T47D (cell line): ENCODE measurements around the gene SCARB2.

ENCODE experiments used
- DNase-seq, 2 experiments: peaks; one replicate each; pipeline versions ENCODE4 v3.0.0 to v3.0.0-alpha.2; 2011 to 2012; ENCODE audit warnings: low read depth in 1 of 2, low spot score in 1 of 2
- JUND ChIP-seq: IDR thresholded peaks from 2 replicates; pipeline ENCODE4 v1.6.1; 2012; ENCODE audit warnings: low read depth
- in situ Hi-C: cut with HindIII; loops from 2 replicates; pipeline ENCODE4 v1.10.0; 2016; ENCODE audit warnings: low sequenced_read_pairs, low pct_unique_long_range_greater_than_20kb

SCARB2 gene

GRCh38 chr4:76238701-76239100 lies 25.1 kb upstream of the SCARB2 start:
- TF ChIP-seq JUND = no peak
- in situ Hi-C loops = no loop called here
- no peak for DNase-seq

GRCh38 chr4:76238236-76238635 lies 24.6 kb upstream of the SCARB2 start:
- in situ Hi-C loops = no loop called here
- no peak for TF ChIP-seq JUND
- DNase-seq = no peak

GRCh38 chr4:76235915-76236314 lies 22.3 kb upstream of the SCARB2 start:
- TF ChIP-seq JUND = no peak
- DNase-seq = peak in 1 of 2 experiments; percentile 56
- in situ Hi-C loops = no loop called here

GRCh38 chr4:76235407-76235806 lies 21.8 kb upstream of the SCARB2 start:
- no peak for TF ChIP-seq JUND
- in situ Hi-C loops = no loop called here
- no peak for DNase-seq

- TF ChIP-seq JUND = no peak
- no peak for DNase-seq
- in situ Hi-C loops = no loop called here
Observed at GRCh38 chr4:76234679-76235044, 21.0 kb upstream of the SCARB2 start.

GRCh38 chr4:76233967-76234678 lies 20.5 kb upstream of the SCARB2 start:
- no peak for TF ChIP-seq JUND
- in situ Hi-C loops = no loop called here
- no peak for DNase-seq

GRCh38 chr4:76233529-76233928 lies 19.9 kb upstream of the SCARB2 start:
- in situ Hi-C loops = no loop called here
- TF ChIP-seq JUND = no peak
- DNase-seq = no peak

GRCh38 chr4:76233083-76233482 lies 19.5 kb upstream of the SCARB2 start:
- in situ Hi-C loops = no loop called here
- DNase-seq = no peak
- no peak for TF ChIP-seq JUND

GRCh38 chr4:76232681-76233080 lies 19.1 kb upstream of the SCARB2 start:
- in situ Hi-C loops = no loop called here
- no peak for DNase-seq
- TF ChIP-seq JUND = no peak

- in situ Hi-C loops = no loop called here
- no peak for DNase-seq
- no peak for TF ChIP-seq JUND
Observed at GRCh38 chr4:76226418-76226817, 12.8 kb upstream of the SCARB2 start.

- TF ChIP-seq JUND = no peak
- DNase-seq = no peak
- in situ Hi-C loops = no loop called here
Observed at GRCh38 chr4:76224171-76224570, 10.5 kb upstream of the SCARB2 start.

- DNase-seq = no peak
- in situ Hi-C loops = no loop called here
Observed at GRCh38 chr4:76219299-76220055, 5.9 kb upstream of the SCARB2 start.

GRCh38 chr4:76216975-76217814 lies 3.6 kb upstream of the SCARB2 start:
- in situ Hi-C loops = no loop called here
- DNase-seq = peak in 1 of 2 experiments; percentile 49
- TF ChIP-seq JUND = no peak

More at GRCh38 chr4:76219299-76220055, 5.9 kb upstream of the SCARB2 start:
- TF ChIP-seq JUND = no peak
